ENCODE measurements around the gene SLC23A2.
"Not testable (repeated sequence)": the region's sequence is repeated elsewhere in the genome, so short reads cannot be mapped to it uniquely, and the experiment has no call there.

SLC23A2 gene

DNA sequence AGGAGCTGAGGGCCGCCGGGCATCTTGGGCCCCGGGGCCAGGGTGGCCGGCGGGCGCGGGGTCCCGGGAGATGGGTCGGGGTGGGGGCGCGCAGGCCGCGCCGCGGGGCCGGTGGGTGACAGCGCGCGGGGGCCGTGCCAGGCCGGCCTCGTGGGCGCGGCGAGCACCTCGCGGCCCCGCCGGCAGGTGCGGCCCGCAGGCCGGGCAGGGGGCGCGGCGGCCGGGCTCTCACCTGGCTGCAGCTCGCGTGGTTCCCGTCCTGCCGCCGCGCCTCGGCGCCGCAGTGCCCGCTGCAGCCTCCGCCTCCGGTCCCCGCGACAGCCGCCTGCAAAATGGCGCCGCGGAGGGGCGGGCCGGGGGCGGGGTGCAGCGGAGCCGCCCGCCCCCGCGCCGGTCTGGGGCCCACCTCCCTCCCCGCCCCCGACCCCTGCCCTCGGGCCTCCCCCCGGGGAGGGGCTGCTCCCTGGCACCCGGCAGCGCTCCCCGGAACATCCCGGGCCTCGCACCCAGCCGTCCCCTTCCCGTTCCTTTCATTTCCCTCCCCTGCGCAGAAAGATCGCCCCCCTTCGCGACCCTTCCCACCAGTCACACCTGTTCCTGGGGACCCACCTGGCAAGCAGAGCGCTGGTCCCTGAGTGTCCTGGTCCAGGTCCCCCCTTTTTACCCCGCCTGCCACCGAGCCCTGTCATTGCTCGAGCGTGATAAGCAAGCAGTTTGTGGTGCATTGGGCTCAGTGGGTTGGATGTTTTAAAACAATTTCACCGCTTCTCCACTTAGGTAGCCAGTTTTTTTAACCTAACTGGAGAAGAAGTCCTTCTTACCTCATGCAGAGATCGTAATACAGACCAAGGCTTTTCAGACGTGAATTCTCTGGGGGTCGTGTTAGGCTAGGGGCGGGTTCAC, at the start of gene SLC23A2:
SLC23A2 (minus strand) TSS at position 337 of the 903 bp plus-strand sequence. CDS start 68,948 bp downstream, outside the sequence.
- no peak for DNase-seq (ENCODE audit: low read depth, low spot score)

DNA sequence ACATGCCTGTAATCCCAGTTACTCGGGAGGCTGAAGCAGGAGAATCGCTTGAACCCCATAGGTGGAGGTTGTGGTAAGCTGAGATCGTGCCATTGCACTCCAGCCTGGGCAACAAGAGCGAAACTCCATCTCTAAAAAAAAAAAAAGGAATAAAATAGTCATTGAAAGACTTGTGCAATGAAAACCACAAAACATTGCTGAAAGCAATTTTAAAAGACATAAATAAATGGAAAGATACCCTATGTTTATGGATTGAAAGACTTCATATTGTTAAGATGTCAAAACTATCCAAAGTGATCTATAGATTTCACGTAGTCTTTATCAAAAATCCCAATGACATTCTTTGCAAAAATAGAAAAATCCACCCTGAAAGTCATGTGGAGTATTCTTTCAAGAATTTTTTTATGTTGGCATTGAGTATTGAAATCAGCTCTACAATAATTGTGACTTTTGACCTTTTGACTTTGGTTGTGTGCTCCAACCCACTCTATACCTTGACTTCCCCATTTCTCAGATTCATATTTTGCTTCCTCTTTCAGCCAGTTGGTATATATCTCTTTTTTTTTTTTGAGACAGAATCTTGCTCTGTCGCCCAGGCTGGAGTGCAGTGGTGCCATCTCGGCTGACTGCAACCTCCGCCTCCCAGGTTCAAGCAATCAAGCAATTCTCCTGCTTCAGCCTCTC, 45.5 kb upstream of the SLC23A2 start:
- no peak for DNase-seq (ENCODE audit: low read depth, low spot score)

GRCh38 chr20:5045906-5046305, 44.6 kb upstream of the SLC23A2 start:
- no peak for DNase-seq (ENCODE audit: low read depth, low spot score)

DNA sequence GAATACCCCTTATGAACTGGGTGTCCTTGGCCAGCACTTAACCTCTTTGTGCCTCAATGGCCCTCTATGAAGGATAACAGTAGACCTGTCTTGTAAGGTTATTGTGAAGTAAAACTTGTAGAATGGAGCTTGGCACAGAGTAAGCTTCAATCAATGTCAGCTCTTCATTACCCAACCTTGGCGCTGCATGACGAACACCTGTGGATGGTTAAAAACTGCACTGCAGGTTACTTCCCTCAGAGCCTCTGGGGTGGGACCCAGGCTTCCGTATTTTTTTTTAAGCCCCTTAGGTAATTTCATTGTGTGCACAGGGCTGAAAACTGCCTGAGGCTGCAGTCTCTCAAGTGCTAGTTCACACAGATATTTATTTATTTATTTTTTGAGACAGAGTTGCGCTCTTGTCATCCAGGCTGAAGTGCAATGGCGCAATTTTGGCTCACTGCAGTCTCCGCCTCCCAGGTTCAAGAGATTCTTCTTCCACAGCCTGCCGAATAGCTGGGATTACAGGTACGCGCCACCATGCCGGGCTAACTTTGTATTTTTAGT, 42.8 kb upstream of the SLC23A2 start:
- DNase-seq (ENCODE audit: low read depth, low spot score) = no peak

DNA sequence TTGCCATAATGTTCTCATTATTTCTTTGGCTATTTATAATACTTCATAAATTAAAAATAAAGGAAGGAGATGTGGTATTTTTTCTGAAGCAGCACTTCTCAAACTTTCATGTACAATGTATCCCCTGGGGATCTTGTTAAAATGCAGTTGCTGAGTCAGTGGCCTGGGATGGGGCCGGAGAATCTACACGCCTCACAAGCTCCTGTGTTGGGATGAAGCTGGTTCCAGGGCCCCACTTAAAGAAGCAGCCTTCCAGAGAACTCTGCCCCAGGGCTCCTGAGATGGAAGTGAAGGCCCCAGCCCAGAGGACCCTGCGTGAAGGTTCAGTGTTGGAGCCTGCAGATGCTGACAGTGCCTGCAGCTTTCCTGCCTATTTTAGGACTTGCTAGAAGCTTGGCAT, 40.1 kb upstream of the SLC23A2 start:
- DNase-seq (ENCODE audit: low read depth, low spot score) = no peak

- DNase-seq (ENCODE audit: low read depth, low spot score) = no peak
Measured at GRCh38 chr20:5040345-5040744, 39.0 kb upstream of the SLC23A2 start.

- no peak for DNase-seq (ENCODE audit: low read depth, low spot score)
Measured at GRCh38 chr20:5039889-5040288, 38.6 kb upstream of the SLC23A2 start.

GRCh38 chr20:5039255-5039657, 37.9 kb upstream of the SLC23A2 start:
- no peak for DNase-seq (ENCODE audit: low read depth, low spot score)

DNA sequence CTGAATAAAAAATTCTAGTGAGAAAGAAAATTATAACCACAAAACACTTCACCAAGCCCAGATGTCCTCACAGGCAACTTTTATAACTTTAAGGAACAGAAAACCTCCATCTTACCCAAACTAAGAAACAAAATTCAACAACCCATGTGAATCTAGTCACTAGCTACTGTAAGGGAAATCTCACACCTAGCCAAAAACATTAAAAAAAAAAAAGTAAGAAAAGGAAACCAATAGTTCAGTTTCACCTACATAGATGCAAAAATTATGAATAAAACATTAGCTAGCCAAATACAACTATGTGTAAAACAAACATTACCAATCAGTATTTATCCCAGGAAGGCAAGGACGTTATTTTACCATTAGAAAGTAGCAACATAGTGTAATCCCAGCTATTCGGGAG, 35.5 kb upstream of the SLC23A2 start:
- DNase-seq (ENCODE audit: low read depth, low spot score) = no peak

GRCh38 chr20:5035518-5035917, 34.2 kb upstream of the SLC23A2 start:
- DNase-seq (ENCODE audit: low read depth, low spot score) = not testable (repeated sequence)

- no peak for DNase-seq (ENCODE audit: low read depth, low spot score)
Measured at GRCh38 chr20:5033566-5033965, 32.3 kb upstream of the SLC23A2 start.

DNA sequence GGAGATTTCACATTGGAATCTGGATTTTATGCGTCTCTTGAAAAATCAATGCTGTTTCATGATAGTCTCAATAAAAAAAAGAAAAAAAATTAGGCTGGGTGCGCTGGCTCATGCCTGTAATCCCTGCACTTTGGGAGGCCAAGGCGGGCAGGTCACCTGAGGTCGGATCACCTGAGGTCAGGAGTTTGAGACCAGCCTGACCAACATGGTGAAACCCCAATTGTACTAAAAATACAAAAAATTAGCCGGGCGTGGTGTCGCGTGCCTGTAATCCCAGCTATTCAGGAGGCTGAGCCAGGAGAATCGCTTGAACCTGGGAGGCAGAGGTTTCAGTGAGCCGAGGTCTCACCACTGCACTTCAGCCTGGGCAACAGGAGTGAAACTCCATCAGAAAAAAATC, 30.4 kb upstream of the SLC23A2 start:
- not testable (repeated sequence) for DNase-seq (ENCODE audit: low read depth, low spot score)

DNA sequence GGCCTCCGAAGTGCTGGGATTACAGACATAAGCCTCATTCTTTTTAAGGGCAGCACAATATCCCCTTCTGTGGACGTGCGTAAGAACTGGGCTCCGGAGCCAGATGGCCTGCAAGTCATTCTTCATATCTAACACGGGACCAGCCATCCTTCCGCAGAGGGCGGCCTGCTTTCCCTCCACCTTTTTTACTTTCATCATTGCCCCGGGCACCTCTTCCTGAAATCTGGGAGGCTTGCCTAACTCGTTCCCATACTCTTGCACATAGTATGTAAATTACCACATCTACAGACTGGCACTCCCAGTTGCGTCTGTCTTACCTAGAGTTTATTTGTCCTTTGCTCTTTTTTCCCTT, 29.9 kb upstream of the SLC23A2 start:
- no peak for DNase-seq (ENCODE audit: low read depth, low spot score)

DNA sequence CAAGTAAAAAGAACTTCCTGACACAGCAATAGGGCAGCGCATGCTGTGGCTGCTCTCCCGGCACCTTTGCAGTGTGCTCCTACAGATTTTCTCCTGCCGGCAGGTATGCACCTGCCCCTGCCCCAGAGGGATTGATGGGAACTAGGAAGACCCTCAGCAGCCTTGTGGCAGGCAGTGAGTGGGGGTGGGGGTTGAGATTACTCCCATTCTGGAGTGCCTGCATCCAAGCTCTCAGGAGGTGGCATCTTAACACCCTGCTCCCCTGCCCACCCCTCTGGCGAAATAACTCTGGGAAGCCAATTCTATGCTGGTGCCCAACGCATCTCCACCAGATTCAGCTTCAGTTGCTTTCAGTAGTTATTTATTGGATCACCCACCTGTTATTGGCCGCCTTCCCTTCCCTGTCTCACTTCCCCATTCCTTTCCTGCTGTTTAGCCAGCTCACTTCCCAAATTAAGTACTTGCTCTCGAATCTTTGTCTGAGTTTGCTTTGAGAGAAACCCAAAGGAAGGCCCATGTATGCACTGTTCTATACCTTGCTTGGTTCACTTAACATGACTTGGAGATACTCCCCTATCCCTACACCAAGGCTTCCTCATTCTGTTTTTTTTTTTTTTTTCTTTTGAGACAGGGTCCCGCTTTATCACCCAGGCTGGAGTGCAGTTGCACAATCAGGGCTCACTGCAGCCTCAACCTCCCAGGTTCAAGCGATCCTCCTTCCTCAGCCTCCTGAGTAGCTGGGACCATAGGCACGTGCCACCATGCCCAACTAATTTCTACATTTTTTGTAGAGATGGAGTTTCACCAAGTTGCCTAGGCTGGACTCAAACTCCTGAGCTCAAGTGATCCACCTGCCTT, 29.3 kb upstream of the SLC23A2 start:
- no peak for DNase-seq (ENCODE audit: low read depth, low spot score)

- DNase-seq (ENCODE audit: low read depth, low spot score) = not testable (repeated sequence)
Measured at GRCh38 chr20:5028258-5029059, 27.1 kb upstream of the SLC23A2 start.

DNA sequence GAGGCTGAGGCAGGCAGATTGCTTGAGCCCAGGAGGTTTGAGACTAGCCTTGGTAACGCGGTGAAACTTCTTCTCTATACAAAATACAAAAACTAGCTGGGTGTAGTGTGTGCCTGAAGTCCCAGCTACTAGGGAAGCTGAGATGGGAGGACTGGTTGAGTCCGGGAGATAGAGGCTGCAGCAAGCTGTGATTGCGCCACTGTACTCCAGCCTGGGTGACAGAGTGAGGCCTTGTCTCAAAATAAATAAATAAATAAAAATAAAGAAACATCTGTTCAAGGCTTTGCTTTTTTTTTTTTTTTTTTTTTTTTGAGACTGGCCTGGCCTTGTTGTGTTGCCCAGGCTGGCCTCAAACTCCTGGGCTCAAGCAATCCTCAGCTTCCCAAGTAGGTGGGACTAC, 23.7 kb upstream of the SLC23A2 start:
- DNase-seq (ENCODE audit: low read depth, low spot score) = no peak

GRCh38 chr20:5024103-5024502, 22.8 kb upstream of the SLC23A2 start:
- no peak for DNase-seq (ENCODE audit: low read depth, low spot score)

- DNase-seq (ENCODE audit: low read depth, low spot score) = not testable (repeated sequence)
Measured at GRCh38 chr20:5023171-5023570, 21.9 kb upstream of the SLC23A2 start.

DNA sequence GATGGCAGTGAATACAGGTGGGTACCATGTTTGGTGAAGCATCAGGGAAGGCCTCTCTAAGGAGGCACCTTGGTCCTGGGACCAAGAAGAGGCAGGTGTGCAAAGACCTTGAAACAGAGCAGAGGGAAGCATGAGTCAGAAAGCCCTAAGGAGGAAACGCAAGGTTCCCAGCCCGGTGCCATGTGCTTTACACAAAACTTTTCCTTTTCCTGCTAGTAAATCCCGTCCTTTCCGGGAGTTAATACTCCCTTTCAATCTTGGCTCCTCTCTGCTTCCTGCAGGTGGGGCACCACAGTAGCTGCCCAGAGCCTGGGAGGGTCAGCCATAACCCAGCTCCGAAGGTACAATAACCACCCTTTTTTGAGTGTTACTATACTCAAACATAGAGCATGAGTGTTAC, 19.4 kb upstream of the SLC23A2 start:
- DNase-seq (ENCODE audit: low read depth, low spot score) = no peak

DNA sequence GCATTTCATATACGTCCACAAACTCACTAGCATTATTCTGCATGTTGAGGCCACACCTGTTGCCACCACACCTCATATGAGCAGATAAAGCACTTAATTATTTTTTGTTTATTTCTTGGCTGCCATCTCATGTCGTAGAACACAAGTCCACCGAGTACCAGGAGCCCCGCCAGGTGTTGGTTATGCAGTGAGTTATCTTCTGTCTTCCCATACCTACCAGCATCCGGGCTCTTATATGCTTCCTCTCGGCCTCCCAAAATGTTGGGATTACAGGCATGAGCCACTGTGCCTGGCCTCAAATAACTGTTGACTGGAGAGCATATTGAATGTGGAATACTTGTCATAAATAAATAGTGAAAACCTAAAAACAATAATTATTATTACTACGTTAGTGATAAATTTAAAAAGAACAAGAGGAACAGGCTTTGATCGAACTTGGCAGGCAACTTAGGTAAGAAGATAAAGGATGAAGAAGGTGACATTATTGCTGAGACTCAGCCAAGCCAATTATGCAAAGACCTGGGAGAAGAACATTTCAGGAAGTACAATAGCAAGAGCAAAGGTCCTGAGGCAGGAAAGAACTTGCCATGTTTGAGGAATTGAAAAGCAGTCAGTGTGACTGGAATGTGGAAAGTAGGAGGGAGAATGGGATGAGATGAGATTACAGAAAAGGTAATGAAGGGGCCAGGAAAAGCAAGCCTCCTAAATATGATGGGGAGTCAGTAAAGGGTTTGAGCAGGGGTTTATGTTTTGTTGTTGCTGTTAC, 12.6 kb upstream of the SLC23A2 start:
- no peak for DNase-seq (ENCODE audit: low read depth, low spot score)
